Neural cell (in vitro differentiated cells): ENCODE measurements around the gene UGT1A8. TPM values are rescaled to one million over a fixed set of nuclear protein-coding genes. Genes with fewer than 3 reads are reported as not detected.

Experiments used
- H2AFZ ChIP-seq: fragments of 200-600, 300-800 bp; sonication (generic), shearing (Covaris generic); 2 replicates; pipeline ENCODE4 v1.6.0; 2014; ENCODE audit warnings: low read depth, mild to moderate bottlenecking, antibody characterized with exemption, low read length, moderate library complexity
- H3F3A ChIP-seq: fragments of 200-600 bp; shearing (Covaris generic); 2 replicates; pipeline ENCODE4 v1.6.1; 2016; ENCODE audit warnings: mild to moderate bottlenecking, moderate library complexity, mixed read lengths, antibody characterized with exemption, low read length; ENCODE audit not compliant: insufficient read depth, poor library complexity, severe bottlenecking
- H3K27ac ChIP-seq: fragments of 200-600, 300-800 bp; sonication (generic), shearing (Covaris generic); 2 replicates; pipeline ENCODE4 v1.5.1; 2014; ENCODE audit warnings: mild to moderate bottlenecking, low read length, moderate library complexity
- H3K27me3 ChIP-seq: fragments of 300-800, 200-600 bp; sonication (generic), shearing (Covaris generic); 2 replicates; pipeline ENCODE4 v1.6.0; 2014; ENCODE audit warnings: mild to moderate bottlenecking, low read depth, low read length, moderate library complexity; ENCODE audit not compliant: insufficient read depth
- H3K36me3 ChIP-seq: fragments of 300-800, 200-600 bp; sonication (generic), shearing (Covaris generic); 2 replicates; pipeline ENCODE4 v1.5.1; 2014; ENCODE audit warnings: mild to moderate bottlenecking, antibody characterized with exemption, low read length, moderate library complexity; ENCODE audit not compliant: insufficient read depth
- H3K4me2 ChIP-seq: fragments of 300-800, 200-600 bp; sonication (generic), shearing (Covaris generic); 2 replicates; pipeline ENCODE4 v1.6.0; 2014; ENCODE audit warnings: mild to moderate bottlenecking, low read length
- H3K4me3 ChIP-seq: fragments of 300-800, 200-600 bp; sonication (generic), shearing (Covaris generic); 2 replicates; pipeline ENCODE4 v1.5.1; 2014; ENCODE audit warnings: mild to moderate bottlenecking, low read length, moderate library complexity
- H3K79me2 ChIP-seq: fragments of 200-600 bp; shearing (Covaris generic); replicated peaks from 2 replicates; pipeline ENCODE4 v1.6.0; 2014; ENCODE audit warnings: mild to moderate bottlenecking, low read length, moderate library complexity; ENCODE audit not compliant: insufficient read depth
- H3K9ac ChIP-seq: fragments of 300-800, 200-600 bp; sonication (generic), shearing (Covaris generic); 2 replicates; pipeline ENCODE4 v1.6.1; 2016; ENCODE audit warnings: mild to moderate bottlenecking, low read length, mixed read lengths
- H3K9me2 ChIP-seq: fragments of 200-600 bp; shearing (Covaris generic); 2 replicates; pipeline ENCODE4 v1.6.1; 2016; ENCODE audit warnings: mild to moderate bottlenecking, low read length, mixed read lengths; ENCODE audit not compliant: insufficient read depth
- H3K9me3 ChIP-seq: fragments of 200-600, 300-800 bp; sonication (generic), shearing (Covaris generic); 2 replicates; pipeline ENCODE4 v1.6.1; 2016; ENCODE audit warnings: mild to moderate bottlenecking, mixed run types, low read length, moderate library complexity, mixed read lengths
- H4K20me1 ChIP-seq: fragments of 200-600 bp; shearing (Covaris generic); 2 replicates; pipeline ENCODE4 v1.6.1; 2016; ENCODE audit warnings: mild to moderate bottlenecking, mixed run types; ENCODE audit not compliant: insufficient read depth
- CTCF ChIP-seq: fragments of 450-650 bp; IDR thresholded peaks from 2 replicates; pipeline ENCODE4 v1.5.1; 2014; ENCODE audit warnings: antibody characterized with exemption, mild to moderate bottlenecking, moderate library complexity; ENCODE audit not compliant: poor library complexity, severe bottlenecking
- EP300 ChIP-seq: fragments of 450-650 bp; conservative IDR thresholded peaks from 2 replicates; pipeline ENCODE4 v1.6.1; 2014; ENCODE audit warnings: antibody characterized with exemption, mild to moderate bottlenecking, moderate library complexity; ENCODE audit not compliant: poor library complexity, severe bottlenecking
- EZH2 ChIP-seq: fragments of 200-600, 300-800 bp; shearing (Covaris generic), sonication (generic); IDR thresholded peaks from 2 replicates; pipeline ENCODE4 v1.6.1; 2014; ENCODE audit warnings: antibody characterized with exemption, low read length, borderline replicate concordance, mild to moderate bottlenecking; ENCODE audit not compliant: insufficient read depth, poor library complexity, severe bottlenecking
- MXI1 ChIP-seq: fragments of 450-650 bp; conservative IDR thresholded peaks from 2 replicates; pipeline ENCODE4 v1.6.1; 2014; ENCODE audit warnings: antibody characterized with exemption, mild to moderate bottlenecking; ENCODE audit not compliant: poor library complexity, severe bottlenecking
- POLR2AphosphoS5 ChIP-seq: IDR thresholded peaks from 2 replicates; pipeline ENCODE4 v1.6.1; 2012
- RAD21 ChIP-seq: fragments of 450-650 bp; conservative IDR thresholded peaks from 2 replicates; pipeline ENCODE4 v1.6.1; 2014; ENCODE audit warnings: antibody characterized with exemption, mild to moderate bottlenecking, moderate library complexity
- SMC3 ChIP-seq: fragments of 450-650 bp; conservative IDR thresholded peaks from 2 replicates; pipeline ENCODE4 v1.6.1; 2014; ENCODE audit warnings: antibody characterized with exemption, mild to moderate bottlenecking, moderate library complexity; ENCODE audit not compliant: poor library complexity
- TAF1 ChIP-seq: IDR thresholded peaks from 2 replicates; pipeline ENCODE4 v1.6.1; 2012; ENCODE audit warnings: low read depth
- polyA plus RNA-seq: library from polyadenylated mRNA; depleted of rRNA; stranded (reverse); fragments of >200 nt; gene quantifications from 2 replicates; pipeline ENCODE4 v1.2.3, GENCODE V29; 2014
- TF ChIP-seq, protein P1 (sequence below): IDR thresholded peaks from 2 replicates; pipeline ENCODE4 v1.6.1; 2012; ENCODE audit warnings: borderline replicate concordance

UGT1A8 gene
- polyA plus RNA-seq, 1 donor from 2014 or later, result not detected

- no peaks in the 10 kb centered on the region for H3K9me2 ChIP-seq
- H3K4me3 ChIP-seq, result no peak overlapping the region
- no peak overlapping the region for H2AFZ ChIP-seq
- H3K79me2 ChIP-seq, result no peaks in the 10 kb centered on the region
- no peaks in the 10 kb centered on the region for H3K9me3 ChIP-seq
- no peak overlapping the region for H3K27ac ChIP-seq
- no peaks in the 10 kb centered on the region for H3K27me3 ChIP-seq
- no peaks in the 10 kb centered on the region for H3F3A ChIP-seq
- no peak overlapping the region for H3K4me2 ChIP-seq
- TF ChIP-seq POLR2AphosphoS5 (no peak), RAD21 (no peak), TAF1 (no peak), EP300 (no peak), MXI1 (no peak), SMC3 (no peak), CTCF (no peak), EZH2 (no peak)
- TF ChIP-seq, protein P1, sequence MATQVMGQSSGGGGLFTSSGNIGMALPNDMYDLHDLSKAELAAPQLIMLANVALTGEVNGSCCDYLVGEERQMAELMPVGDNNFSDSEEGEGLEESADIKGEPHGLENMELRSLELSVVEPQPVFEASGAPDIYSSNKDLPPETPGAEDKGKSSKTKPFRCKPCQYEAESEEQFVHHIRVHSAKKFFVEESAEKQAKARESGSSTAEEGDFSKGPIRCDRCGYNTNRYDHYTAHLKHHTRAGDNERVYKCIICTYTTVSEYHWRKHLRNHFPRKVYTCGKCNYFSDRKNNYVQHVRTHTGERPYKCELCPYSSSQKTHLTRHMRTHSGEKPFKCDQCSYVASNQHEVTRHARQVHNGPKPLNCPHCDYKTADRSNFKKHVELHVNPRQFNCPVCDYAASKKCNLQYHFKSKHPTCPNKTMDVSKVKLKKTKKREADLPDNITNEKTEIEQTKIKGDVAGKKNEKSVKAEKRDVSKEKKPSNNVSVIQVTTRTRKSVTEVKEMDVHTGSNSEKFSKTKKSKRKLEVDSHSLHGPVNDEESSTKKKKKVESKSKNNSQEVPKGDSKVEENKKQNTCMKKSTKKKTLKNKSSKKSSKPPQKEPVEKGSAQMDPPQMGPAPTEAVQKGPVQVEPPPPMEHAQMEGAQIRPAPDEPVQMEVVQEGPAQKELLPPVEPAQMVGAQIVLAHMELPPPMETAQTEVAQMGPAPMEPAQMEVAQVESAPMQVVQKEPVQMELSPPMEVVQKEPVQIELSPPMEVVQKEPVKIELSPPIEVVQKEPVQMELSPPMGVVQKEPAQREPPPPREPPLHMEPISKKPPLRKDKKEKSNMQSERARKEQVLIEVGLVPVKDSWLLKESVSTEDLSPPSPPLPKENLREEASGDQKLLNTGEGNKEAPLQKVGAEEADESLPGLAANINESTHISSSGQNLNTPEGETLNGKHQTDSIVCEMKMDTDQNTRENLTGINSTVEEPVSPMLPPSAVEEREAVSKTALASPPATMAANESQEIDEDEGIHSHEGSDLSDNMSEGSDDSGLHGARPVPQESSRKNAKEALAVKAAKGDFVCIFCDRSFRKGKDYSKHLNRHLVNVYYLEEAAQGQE, result no peak
- no peaks in the 10 kb centered on the region for H3K36me3 ChIP-seq
- no peak overlapping the region for H3K9ac ChIP-seq
- no peaks in the 10 kb centered on the region for H4K20me1 ChIP-seq
These were observed 11.8 kb upstream of the UGT1A8 start for GRCh38 chr2:233605680-233606079.

- Histone ChIP-seq H3K9me2 (no peaks in the 10 kb centered on the region), H3K79me2 (no peaks in the 10 kb centered on the region), H3K4me2 (no peak overlapping the region), H3K36me3 (no peaks in the 10 kb centered on the region), H3K27ac (no peak overlapping the region), H2AFZ (no peak overlapping the region), H4K20me1 (no peaks in the 10 kb centered on the region), H3F3A (no peaks in the 10 kb centered on the region), H3K9ac (no peak overlapping the region), H3K27me3 (no peaks in the 10 kb centered on the region), H3K4me3 (no peak overlapping the region), H3K9me3 (no peaks in the 10 kb centered on the region)
- no peak for TF ChIP-seq POLR2AphosphoS5
- no peak for TF ChIP-seq RAD21
- no peak for TF ChIP-seq EZH2
- no peak for TF ChIP-seq TAF1
- no peak for TF ChIP-seq EP300
- TF ChIP-seq CTCF, result no peak
- TF ChIP-seq, protein P1, result no peak
- no peak for TF ChIP-seq MXI1
- TF ChIP-seq SMC3, result no peak
These were observed 6.1 kb upstream of the UGT1A8 start for GRCh38 chr2:233611284-233611683.
